Measurements from ENCODE around the gene F13A1. TPM values are rescaled to one million over a fixed set of nuclear protein-coding genes. Genes with fewer than 3 reads are reported as not detected.

Gene F13A1
- total and polyA plus RNA-seq, 9 donors: 26.0 to 64.9 (median 48.6) TPM

DNA sequence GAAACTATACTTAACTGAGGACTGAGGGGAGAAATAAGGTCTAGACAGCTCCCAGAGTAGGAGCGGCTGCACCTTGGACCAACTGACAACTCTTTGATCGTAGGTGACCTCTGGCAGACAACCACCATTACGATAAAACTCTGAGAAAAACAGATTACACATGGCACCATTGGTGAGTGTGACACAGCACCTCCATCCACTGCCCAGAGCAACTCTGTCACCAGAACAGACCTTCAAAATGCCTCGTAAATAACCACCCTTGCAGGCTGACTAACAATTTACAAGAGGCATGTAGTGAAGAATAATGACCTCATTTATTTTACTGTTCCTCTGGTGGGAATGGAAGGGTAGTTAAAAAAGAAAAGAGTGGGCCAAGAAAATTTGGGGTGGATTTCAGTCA lies 64.2 kb downstream of the F13A1 start:
- H3K27me3 ChIP-seq (ENCODE audit: control insufficient read depth, insufficient read depth, low read length): no peaks in the 10 kb centered on the region
- no peak for DNase-seq
- 65% methylated on average over 3 of the region's 4 CpGs for WGBS (ENCODE audit: insufficient coverage)
- no peaks in the 10 kb centered on the region for H3K36me3 ChIP-seq (ENCODE audit: control insufficient read depth, insufficient read depth, low read length)
- no peak overlapping the region for H3K4me3 ChIP-seq (ENCODE audit: low read length)
- H3K27ac ChIP-seq (ENCODE audit: low read length): no peak overlapping the region
- H3K9me3 ChIP-seq (replicated peaks; ENCODE audit: control insufficient read depth, low read depth, low read length): no peaks in the 10 kb centered on the region
- no peaks in the 10 kb centered on the region for H3K4me1 ChIP-seq (ENCODE audit: control insufficient read depth, insufficient read depth, low read length)

DNA sequence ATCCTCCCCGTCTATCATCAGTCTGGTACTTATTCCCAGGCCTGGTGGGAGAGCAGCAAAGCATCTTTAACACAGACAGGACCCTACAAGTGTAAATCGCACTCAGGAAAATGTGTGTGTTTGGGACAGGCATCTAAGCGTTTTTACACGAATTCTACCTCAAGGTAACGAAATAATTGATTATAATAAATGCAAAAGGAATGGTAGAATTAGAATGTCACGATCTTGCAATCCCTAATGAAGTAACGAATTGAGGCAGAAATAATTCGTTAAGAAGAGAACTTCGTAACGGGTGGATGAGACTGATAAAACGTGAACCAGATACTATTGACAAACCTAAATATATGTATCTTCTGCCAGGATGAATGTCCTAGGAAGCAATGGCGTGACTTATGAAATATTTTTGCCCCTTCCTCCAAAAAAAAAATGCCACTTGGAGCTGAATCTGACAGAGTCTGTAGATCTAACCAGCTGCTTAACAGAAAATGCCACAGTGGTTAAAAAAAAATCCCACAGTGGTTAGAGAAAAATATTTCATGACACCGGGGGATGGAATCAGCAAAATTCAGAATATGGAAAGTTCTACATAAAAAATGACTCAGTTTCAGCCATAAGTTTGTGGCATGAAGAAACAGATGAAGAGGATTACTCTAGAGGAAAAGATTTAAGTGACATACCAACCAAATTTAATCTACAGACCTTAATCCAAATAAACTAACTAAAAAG lies 68.7 kb downstream of the F13A1 start:
- Histone ChIP-seq H3K27me3 (ENCODE audit: control insufficient read depth, insufficient read depth, low read length) (no peaks in the 10 kb centered on the region), H3K36me3 (ENCODE audit: control insufficient read depth, insufficient read depth, low read length) (no peaks in the 10 kb centered on the region), H3K4me1 (ENCODE audit: control insufficient read depth, insufficient read depth, low read length) (no peaks in the 10 kb centered on the region), H3K27ac (ENCODE audit: low read length) (no peak overlapping the region), H3K4me3 (ENCODE audit: low read length) (no peak overlapping the region), H3K9me3 (replicated peaks; ENCODE audit: control insufficient read depth, low read depth, low read length) (no peaks in the 10 kb centered on the region)
- no peak for DNase-seq
- WGBS (ENCODE audit: insufficient coverage): 87% methylated on average over 3 of the region's 13 CpGs

DNA sequence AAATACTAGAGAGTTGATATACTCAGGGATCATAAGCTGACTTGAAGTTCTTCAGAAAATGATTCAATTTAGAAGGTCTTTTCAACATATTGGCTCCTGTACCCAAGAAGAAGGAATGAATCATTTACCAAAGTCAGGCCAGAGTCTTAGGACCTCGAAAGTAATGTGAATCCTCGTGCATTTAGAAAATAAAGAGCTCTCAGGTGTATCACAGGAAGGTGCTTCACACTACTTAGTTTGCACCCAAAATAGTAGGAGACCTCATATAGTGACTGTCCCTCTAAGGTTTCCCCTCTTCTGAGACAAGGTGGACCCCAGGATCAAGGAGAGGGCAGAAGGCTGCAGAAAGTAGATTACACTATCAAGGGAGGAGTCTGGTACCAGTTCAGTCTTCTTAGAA lies 71.8 kb downstream of the F13A1 start:
- no peak overlapping the region for H3K4me3 ChIP-seq (ENCODE audit: low read length)
- no peak for DNase-seq
- no peaks in the 10 kb centered on the region for H3K36me3 ChIP-seq (ENCODE audit: control insufficient read depth, insufficient read depth, low read length)
- H3K9me3 ChIP-seq (replicated peaks; ENCODE audit: control insufficient read depth, low read depth, low read length): no peaks in the 10 kb centered on the region
- H3K27me3 ChIP-seq (ENCODE audit: control insufficient read depth, insufficient read depth, low read length): peaks cover 2% of the 10 kb centered on the region
- H3K27ac ChIP-seq (ENCODE audit: low read length): no peak overlapping the region
- 60% methylated on average over 1 of the region's 2 CpGs for WGBS (ENCODE audit: insufficient coverage)
- H3K4me1 ChIP-seq (ENCODE audit: control insufficient read depth, insufficient read depth, low read length): no peaks in the 10 kb centered on the region

DNA sequence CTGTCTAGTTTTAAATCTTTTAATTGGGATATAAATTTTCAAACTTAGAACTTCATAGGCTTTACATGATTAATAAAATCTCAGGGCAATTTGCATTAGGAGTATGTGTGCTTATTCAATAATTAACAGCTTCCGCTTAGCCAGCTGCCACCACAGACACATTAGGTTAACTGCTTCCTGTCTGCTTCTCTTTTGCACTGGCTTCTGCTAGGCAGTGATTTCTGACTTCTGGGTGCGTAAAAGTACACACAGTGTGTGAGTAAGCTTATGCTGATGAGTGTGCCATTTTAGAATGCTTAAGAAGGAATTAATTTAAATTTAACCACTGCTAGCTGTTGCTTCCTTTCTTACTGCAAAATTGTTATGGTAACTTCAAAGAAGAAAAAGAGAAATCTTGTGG lies 73.9 kb downstream of the F13A1 start:
- H3K27me3 ChIP-seq (ENCODE audit: control insufficient read depth, insufficient read depth, low read length): peaks cover 2% of the 10 kb centered on the region
- WGBS (ENCODE audit: insufficient coverage): no CpG with 5 or more reads among the region's 2 CpGs
- no peak overlapping the region for H3K4me3 ChIP-seq (ENCODE audit: low read length)
- no peaks in the 10 kb centered on the region for H3K9me3 ChIP-seq (replicated peaks; ENCODE audit: control insufficient read depth, low read depth, low read length)
- H3K36me3 ChIP-seq (ENCODE audit: control insufficient read depth, insufficient read depth, low read length): no peaks in the 10 kb centered on the region
- DNase-seq: no peak
- no peaks in the 10 kb centered on the region for H3K4me1 ChIP-seq (ENCODE audit: control insufficient read depth, insufficient read depth, low read length)
- no peak overlapping the region for H3K27ac ChIP-seq (ENCODE audit: low read length)

DNA sequence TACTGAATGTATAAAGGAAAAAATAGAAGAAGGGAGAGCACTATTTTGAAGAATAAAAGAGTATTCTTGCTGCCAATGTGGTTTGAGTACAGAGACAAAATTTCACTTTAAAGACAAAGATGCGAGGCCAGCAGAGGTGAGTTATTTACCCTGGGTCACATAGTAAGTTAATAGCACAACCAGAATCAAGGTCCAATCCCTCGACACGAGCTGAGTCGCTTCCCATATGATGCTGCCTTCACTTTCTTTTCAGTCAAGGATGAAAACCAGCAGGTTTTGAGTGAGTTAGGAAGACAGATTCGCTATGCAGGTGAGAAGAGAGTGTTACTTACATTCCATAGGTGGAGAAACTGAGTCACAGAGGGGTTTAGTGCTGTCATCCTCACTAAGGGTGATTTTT lies 75.8 kb downstream of the F13A1 start:
- no CpG with 5 or more reads among the region's 5 CpGs for WGBS (ENCODE audit: insufficient coverage)
- no peaks in the 10 kb centered on the region for H3K36me3 ChIP-seq (ENCODE audit: control insufficient read depth, insufficient read depth, low read length)
- no peaks in the 10 kb centered on the region for H3K4me1 ChIP-seq (ENCODE audit: control insufficient read depth, insufficient read depth, low read length)
- DNase-seq: no peak
- H3K9me3 ChIP-seq (replicated peaks; ENCODE audit: control insufficient read depth, low read depth, low read length): no peaks in the 10 kb centered on the region
- H3K27me3 ChIP-seq (ENCODE audit: control insufficient read depth, insufficient read depth, low read length): peaks cover 2% of the 10 kb centered on the region
- H3K27ac ChIP-seq (ENCODE audit: low read length): no peak overlapping the region
- no peak overlapping the region for H3K4me3 ChIP-seq (ENCODE audit: low read length)

DNA sequence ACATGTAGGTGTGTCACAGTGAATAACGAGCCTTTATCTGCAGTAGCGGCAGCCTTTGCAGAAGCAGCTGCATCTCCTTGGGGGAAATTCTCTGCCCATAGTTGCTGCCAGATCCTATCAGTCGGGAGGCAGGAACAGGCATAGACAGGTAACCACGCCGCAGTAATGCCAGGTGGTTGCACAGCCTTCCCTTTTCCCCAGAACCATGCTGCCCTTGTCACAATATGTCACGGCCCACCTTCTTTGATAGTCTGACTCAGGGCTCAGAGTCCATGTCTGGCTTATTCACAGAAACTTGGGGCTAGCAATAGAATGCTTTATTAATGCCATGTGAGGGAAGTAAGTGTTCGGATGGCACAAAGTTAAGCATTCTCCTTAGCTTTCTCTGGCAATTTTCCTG lies 76.6 kb downstream of the F13A1 start:
- Histone ChIP-seq H3K27me3 (ENCODE audit: control insufficient read depth, insufficient read depth, low read length) (peaks cover 2% of the 10 kb centered on the region), H3K9me3 (replicated peaks; ENCODE audit: control insufficient read depth, low read depth, low read length) (no peaks in the 10 kb centered on the region), H3K36me3 (ENCODE audit: control insufficient read depth, insufficient read depth, low read length) (no peaks in the 10 kb centered on the region), H3K4me1 (ENCODE audit: control insufficient read depth, insufficient read depth, low read length) (no peaks in the 10 kb centered on the region), H3K4me3 (ENCODE audit: low read length) (no peak overlapping the region), H3K27ac (ENCODE audit: low read length) (no peak overlapping the region)
- DNase-seq: peak; percentile 25
- WGBS (ENCODE audit: insufficient coverage): 60% methylated on average over 6 of the region's 7 CpGs

DNA sequence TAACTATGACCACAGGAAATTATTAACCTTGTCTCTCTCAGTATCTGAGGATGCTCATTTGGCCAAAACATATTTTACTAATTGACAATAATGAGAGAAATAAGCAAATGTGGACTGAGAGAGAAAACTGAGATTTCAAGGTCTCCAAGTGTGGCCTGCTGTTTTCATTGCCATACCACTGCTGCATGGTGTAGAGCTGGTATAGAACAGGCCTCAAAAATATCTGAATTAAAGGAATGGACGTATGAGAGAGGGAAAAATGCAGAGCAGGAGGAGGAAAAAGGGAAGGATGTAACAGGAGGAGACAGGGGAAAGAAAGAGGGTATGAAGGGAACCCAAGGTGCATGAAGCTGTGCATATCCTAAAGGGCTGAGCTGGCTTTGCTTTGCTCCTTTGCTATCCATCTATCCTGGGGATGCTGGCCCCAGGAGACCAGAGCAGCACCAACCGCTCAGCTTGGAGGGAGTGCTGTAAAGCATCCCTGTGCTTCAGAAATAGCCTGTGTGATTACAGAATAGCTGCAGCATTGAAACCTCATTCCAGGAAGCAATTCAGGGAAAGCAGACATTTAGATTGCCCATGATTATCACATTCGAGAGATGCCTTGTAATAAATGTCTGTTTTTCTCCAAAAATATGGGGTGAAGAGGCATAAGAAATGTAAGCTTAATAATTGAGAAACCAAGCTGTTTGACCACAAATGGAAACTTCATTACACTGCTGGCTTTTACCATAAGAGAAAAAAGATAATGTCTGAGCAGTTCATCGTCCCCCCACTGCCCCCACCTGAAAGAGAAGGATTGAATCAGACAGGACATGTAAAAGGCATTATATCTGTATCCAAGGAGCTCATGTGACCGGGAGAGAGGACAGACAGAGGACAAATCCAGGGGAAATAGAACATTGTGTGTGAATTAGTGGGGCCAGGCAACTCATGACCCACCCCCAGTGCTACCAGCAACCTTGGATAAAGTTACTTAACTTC lies 80.6 kb downstream of the F13A1 start:
- H3K27ac ChIP-seq (ENCODE audit: low read length): no peak overlapping the region
- 33% methylated on average over 2 of the region's 5 CpGs for WGBS (ENCODE audit: insufficient coverage)
- H3K4me3 ChIP-seq (ENCODE audit: low read length): no peak overlapping the region
- no peaks in the 10 kb centered on the region for H3K36me3 ChIP-seq (ENCODE audit: control insufficient read depth, insufficient read depth, low read length)
- H3K4me1 ChIP-seq (ENCODE audit: control insufficient read depth, insufficient read depth, low read length): no peaks in the 10 kb centered on the region
- no peaks in the 10 kb centered on the region for H3K27me3 ChIP-seq (ENCODE audit: control insufficient read depth, insufficient read depth, low read length)
- no peaks in the 10 kb centered on the region for H3K9me3 ChIP-seq (replicated peaks; ENCODE audit: control insufficient read depth, low read depth, low read length)
- DNase-seq: peak; percentile 76

DNA sequence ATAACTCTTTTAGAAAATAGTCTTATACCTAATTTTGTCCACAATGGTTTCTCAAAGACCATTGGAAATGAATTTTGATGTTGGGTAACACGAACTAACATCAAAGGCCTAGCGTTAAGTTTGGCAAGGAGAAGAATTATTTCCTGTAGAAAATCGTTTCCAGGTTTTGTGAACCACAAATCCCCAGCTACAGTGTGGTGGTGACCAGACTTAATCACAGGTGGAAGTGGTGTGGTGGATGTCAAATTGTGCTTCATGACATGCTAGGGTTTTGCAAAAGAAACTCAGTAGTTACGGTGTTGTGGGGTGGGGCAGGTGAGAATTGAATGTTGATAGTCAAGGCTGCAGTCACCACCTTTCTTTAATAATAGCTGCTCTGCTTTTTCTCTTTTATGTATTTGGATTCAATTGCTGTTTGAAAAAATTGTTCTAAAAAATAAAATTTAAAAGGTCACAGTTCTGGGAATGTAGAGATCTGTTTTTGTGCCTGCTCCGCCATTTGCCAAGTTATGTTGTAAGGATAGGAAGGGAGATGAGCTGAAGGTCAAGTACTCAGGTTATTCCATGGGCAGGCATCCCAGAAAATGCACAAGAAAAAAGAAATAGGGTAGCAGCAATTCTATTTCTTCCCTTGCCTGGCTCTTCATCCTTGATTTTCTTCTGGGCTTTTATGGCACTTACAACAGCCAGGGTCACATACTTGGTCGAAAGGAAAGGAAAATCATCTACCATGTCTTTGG lies 83.6 kb downstream of the F13A1 start:
- 21% methylated on average over 4 of the region's 6 CpGs for WGBS (ENCODE audit: insufficient coverage)
- no peaks in the 10 kb centered on the region for H3K27me3 ChIP-seq (ENCODE audit: control insufficient read depth, insufficient read depth, low read length)
- no peak overlapping the region for H3K4me3 ChIP-seq (ENCODE audit: low read length)

DNA sequence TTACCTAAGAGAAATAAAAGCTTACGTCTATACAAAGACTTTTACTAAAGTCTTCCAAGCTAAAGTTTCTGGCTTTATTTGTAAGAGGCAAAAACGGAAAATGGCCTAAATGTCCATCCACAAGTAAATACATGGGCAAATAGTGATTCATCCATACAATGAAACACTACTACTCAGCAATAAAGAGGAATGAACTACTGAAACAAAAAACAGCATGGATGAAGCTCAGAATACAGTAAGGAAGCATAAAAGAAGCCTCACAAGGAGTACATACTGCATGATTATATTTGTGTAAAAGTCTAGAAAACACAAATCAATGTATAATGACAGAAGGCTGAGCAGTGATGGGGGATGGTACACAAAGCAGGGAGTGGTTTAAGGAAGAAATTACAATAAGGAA lies 84.7 kb downstream of the F13A1 start:
- Histone ChIP-seq H3K27me3 (ENCODE audit: control insufficient read depth, insufficient read depth, low read length) (no peaks in the 10 kb centered on the region), H3K36me3 (ENCODE audit: control insufficient read depth, insufficient read depth, low read length) (no peaks in the 10 kb centered on the region), H3K4me3 (ENCODE audit: low read length) (no peak overlapping the region), H3K4me1 (ENCODE audit: control insufficient read depth, insufficient read depth, low read length) (no peaks in the 10 kb centered on the region), H3K27ac (ENCODE audit: low read length) (no peak overlapping the region), H3K9me3 (replicated peaks; ENCODE audit: control insufficient read depth, low read depth, low read length) (no peaks in the 10 kb centered on the region)
- no CpG with 5 or more reads among the region's 2 CpGs for WGBS (ENCODE audit: insufficient coverage)
- no peak for DNase-seq

More for the DNA sequence above, 83.6 kb downstream of the F13A1 start:
- no peak overlapping the region for H3K27ac ChIP-seq (ENCODE audit: low read length)
- no peaks in the 10 kb centered on the region for H3K9me3 ChIP-seq (replicated peaks; ENCODE audit: control insufficient read depth, low read depth, low read length)
- H3K4me1 ChIP-seq (ENCODE audit: control insufficient read depth, insufficient read depth, low read length): no peaks in the 10 kb centered on the region
- H3K36me3 ChIP-seq (ENCODE audit: control insufficient read depth, insufficient read depth, low read length): no peaks in the 10 kb centered on the region
- peak; percentile 47 for DNase-seq

DNA sequence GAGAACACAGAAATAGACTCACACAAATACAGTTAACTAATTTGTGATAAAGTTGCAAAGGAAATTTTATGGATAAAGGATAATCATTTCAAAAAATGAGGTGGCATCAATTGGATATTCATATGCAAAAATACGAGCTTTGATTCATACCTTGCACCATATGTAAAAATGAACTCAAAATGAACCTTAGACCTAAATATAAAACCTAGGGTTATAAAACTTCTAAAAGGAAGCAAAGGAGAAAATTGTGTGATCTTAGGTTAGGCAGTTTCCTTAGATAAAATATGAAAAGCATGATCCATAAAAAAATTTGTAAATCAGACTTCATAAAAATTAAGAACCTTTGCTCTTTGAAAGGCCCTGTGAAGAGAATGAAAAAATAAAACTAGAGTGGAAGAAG lies 85.5 kb downstream of the F13A1 start:
- H3K27me3 ChIP-seq (ENCODE audit: control insufficient read depth, insufficient read depth, low read length): no peaks in the 10 kb centered on the region
- no peak overlapping the region for H3K27ac ChIP-seq (ENCODE audit: low read length)
- no peaks in the 10 kb centered on the region for H3K36me3 ChIP-seq (ENCODE audit: control insufficient read depth, insufficient read depth, low read length)
- H3K4me3 ChIP-seq (ENCODE audit: low read length): no peak overlapping the region
- DNase-seq: no peak
- no peaks in the 10 kb centered on the region for H3K4me1 ChIP-seq (ENCODE audit: control insufficient read depth, insufficient read depth, low read length)
- no CpG with 5 or more reads among the region's 1 CpG for WGBS (ENCODE audit: insufficient coverage)
- no peaks in the 10 kb centered on the region for H3K9me3 ChIP-seq (replicated peaks; ENCODE audit: control insufficient read depth, low read depth, low read length)
